K562 (cell line): Measurements from ENCODE around the gene KCP. TPM values are rescaled to one million over a fixed set of nuclear protein-coding genes. Genes with fewer than 3 reads are reported as not detected.

Experiments used
- GABPB1 ChIP-seq: sonication (generic); formaldehyde crosslinking; IDR thresholded peaks from 2 replicates; pipeline ENCODE4 v1.8.0; 2022; ENCODE audit warnings: mild to moderate bottlenecking, missing genetic modification reagents
- JUN ChIP-seq, 2 experiments: sonication (generic) in 1 of 2; formaldehyde crosslinking in 1 of 2; IDR thresholded peaks; 2 replicates each; pipeline versions ENCODE4 v1.6.1 to v1.8.0; 2012 to 2022; ENCODE audit warnings: borderline replicate concordance in 2 of 2, mild to moderate bottlenecking in 2 of 2, improper control_type of control experiment in 1 of 2, low read depth in 1 of 2, low read length in 1 of 2, missing genetic modification reagents in 1 of 2
- ZNF507 ChIP-seq: conservative IDR thresholded peaks from 2 replicates; pipeline ENCODE4 v1.6.1; 2017; ENCODE audit warnings: missing genetic modification characterization, missing compliant biosample characterization
- polyA plus RNA-seq, 8 experiments: library from polyadenylated mRNA; depleted of rRNA in 4 of 8; stranded (reverse) in 5 of 8; unstranded in 3 of 8; fragments of >200 nt; fragmentation: Nextera tagmentation in 2 of 8; fragmentation: Illumina TruSeq in 1 of 8; extraction: Ambion mirVana in 2 of 8; extraction: Trizol in 1 of 8; gene quantifications; 2 replicates each; pipeline versions ENCODE4 v1.2.1 to v1.2.3, GENCODE V29; 2011 to 2014; ENCODE audit warnings: inconsistent platforms in 1 of 8, missing spikeins in 1 of 8
- total RNA-seq, 7 experiments: library from RNA; depleted of rRNA in 6 of 7; stranded (reverse); fragments of >200 nt in 6 of 7; fragmentation: Illumina TruSeq in 2 of 7; extraction: Trizol in 2 of 7; gene quantifications; 2 replicates each; pipeline versions ENCODE4 v1.2.1 to v1.2.3, GENCODE V29; 2011 to 2021; ENCODE audit warnings: low replicate concordance in 1 of 7
- TF ChIP-seq, protein P1 (sequence below): sonication (generic); formaldehyde crosslinking; IDR thresholded peaks from 2 replicates; pipeline ENCODE4 v1.8.1; 2023; ENCODE audit warnings: missing genetic modification reagents, mild to moderate bottlenecking, borderline replicate concordance
- TF ChIP-seq, protein P2 (sequence below): fragments of 450-650 bp; IDR thresholded peaks from 2 replicates; pipeline ENCODE4 v1.6.1; 2014; ENCODE audit warnings: low read depth, mild to moderate bottlenecking, moderate library complexity, borderline replicate concordance

The KCP gene
- total and polyA plus RNA-seq, 9 of the 15 experiments (the other 6 are each of a cell fraction or from before 2014, with no cell fraction given), result 0.06 to 0.17 (median 0.12) TPM; not detected in 3

DNA sequence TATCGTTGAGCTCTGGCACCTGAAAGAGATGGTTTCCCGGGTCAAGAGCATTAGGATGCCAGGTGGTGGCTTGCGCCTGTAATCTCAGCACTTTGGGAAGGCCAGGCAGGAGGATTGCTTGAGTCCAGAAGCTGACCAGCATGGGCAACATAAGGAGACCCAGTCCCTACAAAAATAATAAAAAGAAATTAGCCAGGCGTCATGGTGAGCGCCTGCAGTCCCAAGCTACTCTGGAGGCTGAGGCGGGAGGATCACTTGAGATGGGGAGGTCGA is 6.1 kb upstream of the KCP start (continued):
- TF ChIP-seq, protein P1, sequence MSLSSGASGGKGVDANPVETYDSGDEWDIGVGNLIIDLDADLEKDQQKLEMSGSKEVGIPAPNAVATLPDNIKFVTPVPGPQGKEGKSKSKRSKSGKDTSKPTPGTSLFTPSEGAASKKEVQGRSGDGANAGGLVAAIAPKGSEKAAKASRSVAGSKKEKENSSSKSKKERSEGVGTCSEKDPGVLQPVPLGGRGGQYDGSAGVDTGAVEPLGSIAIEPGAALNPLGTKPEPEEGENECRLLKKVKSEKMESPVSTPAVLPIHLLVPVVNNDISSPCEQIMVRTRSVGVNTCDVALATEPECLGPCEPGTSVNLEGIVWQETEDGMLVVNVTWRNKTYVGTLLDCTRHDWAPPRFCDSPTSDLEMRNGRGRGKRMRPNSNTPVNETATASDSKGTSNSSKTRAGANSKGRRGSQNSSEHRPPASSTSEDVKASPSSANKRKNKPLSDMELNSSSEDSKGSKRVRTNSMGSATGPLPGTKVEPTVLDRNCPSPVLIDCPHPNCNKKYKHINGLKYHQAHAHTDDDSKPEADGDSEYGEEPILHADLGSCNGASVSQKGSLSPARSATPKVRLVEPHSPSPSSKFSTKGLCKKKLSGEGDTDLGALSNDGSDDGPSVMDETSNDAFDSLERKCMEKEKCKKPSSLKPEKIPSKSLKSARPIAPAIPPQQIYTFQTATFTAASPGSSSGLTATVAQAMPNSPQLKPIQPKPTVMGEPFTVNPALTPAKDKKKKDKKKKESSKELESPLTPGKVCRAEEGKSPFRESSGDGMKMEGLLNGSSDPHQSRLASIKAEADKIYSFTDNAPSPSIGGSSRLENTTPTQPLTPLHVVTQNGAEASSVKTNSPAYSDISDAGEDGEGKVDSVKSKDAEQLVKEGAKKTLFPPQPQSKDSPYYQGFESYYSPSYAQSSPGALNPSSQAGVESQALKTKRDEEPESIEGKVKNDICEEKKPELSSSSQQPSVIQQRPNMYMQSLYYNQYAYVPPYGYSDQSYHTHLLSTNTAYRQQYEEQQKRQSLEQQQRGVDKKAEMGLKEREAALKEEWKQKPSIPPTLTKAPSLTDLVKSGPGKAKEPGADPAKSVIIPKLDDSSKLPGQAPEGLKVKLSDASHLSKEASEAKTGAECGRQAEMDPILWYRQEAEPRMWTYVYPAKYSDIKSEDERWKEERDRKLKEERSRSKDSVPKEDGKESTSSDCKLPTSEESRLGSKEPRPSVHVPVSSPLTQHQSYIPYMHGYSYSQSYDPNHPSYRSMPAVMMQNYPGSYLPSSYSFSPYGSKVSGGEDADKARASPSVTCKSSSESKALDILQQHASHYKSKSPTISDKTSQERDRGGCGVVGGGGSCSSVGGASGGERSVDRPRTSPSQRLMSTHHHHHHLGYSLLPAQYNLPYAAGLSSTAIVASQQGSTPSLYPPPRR, result no peak
- no peak for TF ChIP-seq ZNF507 (tag)
- no peak for TF ChIP-seq JUN (IDR thresholded peaks at IDR 0.05; ENCODE audit: borderline replicate concordance, low read depth, low read length)
- no peak for TF ChIP-seq JUN (CRISPR knock-in tag; IDR thresholded peaks at IDR 0.05; ENCODE audit: borderline replicate concordance)
- TF ChIP-seq GABPB1 (CRISPR knock-in tag), result no peak
- TF ChIP-seq, protein P2, sequence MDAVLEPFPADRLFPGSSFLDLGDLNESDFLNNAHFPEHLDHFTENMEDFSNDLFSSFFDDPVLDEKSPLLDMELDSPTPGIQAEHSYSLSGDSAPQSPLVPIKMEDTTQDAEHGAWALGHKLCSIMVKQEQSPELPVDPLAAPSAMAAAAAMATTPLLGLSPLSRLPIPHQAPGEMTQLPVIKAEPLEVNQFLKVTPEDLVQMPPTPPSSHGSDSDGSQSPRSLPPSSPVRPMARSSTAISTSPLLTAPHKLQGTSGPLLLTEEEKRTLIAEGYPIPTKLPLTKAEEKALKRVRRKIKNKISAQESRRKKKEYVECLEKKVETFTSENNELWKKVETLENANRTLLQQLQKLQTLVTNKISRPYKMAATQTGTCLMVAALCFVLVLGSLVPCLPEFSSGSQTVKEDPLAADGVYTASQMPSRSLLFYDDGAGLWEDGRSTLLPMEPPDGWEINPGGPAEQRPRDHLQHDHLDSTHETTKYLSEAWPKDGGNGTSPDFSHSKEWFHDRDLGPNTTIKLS, result no peak
- TF ChIP-seq, all 486 proteins: peak for 0
